Brain microvascular endothelial cell (primary cell): ENCODE results near the gene ELL2.

Experiments
- DNase-seq: peaks from one replicate; pipeline ENCODE4 v3.0.0-alpha.2; 2020
- H3K27ac ChIP-seq: fragments of 250-450 bp; sonication (Bioruptor Pico); 2 replicates; pipeline ENCODE4 v1.5.1; 2020; ENCODE audit warnings: mild to moderate bottlenecking, moderate library complexity
- H3K27me3 ChIP-seq: fragments of 250-450 bp; sonication (Bioruptor Pico); replicated peaks from 2 replicates; pipeline ENCODE4 v1.5.1; 2020; ENCODE audit warnings: mild to moderate bottlenecking
- H3K36me3 ChIP-seq: fragments of 250-450 bp; sonication (Bioruptor Pico); replicated peaks from 2 replicates; pipeline ENCODE4 v1.5.1; 2020; ENCODE audit warnings: mild to moderate bottlenecking
- H3K4me3 ChIP-seq: 2 replicates; pipeline ENCODE4 v1.5.1; 2011; ENCODE audit warnings: low read depth, mild to moderate bottlenecking, control low read depth, low read length, moderate library complexity
- CTCF ChIP-seq: IDR thresholded peaks from 2 replicates; pipeline ENCODE4 v1.5.1; 2011; ENCODE audit warnings: low read depth, mild to moderate bottlenecking, moderate library complexity, low read length, control low read depth, inconsistent platforms; ENCODE audit errors: missing control alignments
- in situ Hi-C: cut with HindIII; loops from 2 replicates; pipeline ENCODE4 v1.10.0; 2017; ENCODE audit warnings: low sequenced_read_pairs, low pct_ligation_motif_present

The ELL2 gene

GRCh38 chr5:95918421-95919006, 43.1 kb downstream of the ELL2 start:
- TF ChIP-seq CTCF = no peak
- Histone ChIP-seq H3K4me3 (no peak overlapping the region), H3K27me3 (no peaks in the 10 kb centered on the region), H3K27ac (no peak overlapping the region), H3K36me3 (peaks cover 6% of the 10 kb centered on the region)
- no peak for DNase-seq
- in situ Hi-C loops = no loop called here

- no peak for TF ChIP-seq CTCF
- Histone ChIP-seq H3K27ac (no peak overlapping the region), H3K36me3 (peaks cover 2% of the 10 kb centered on the region), H3K4me3 (no peak overlapping the region), H3K27me3 (no peaks in the 10 kb centered on the region)
- in situ Hi-C loops = no loop called here
- DNase-seq = no peak
Observed at GRCh38 chr5:95917207-95917606, 44.4 kb downstream of the ELL2 start.

GRCh38 chr5:95916687-95917085, 45.0 kb downstream of the ELL2 start:
- Histone ChIP-seq H3K27ac (no peak overlapping the region), H3K36me3 (peaks cover 2% of the 10 kb centered on the region), H3K27me3 (no peaks in the 10 kb centered on the region), H3K4me3 (no peak overlapping the region)
- TF ChIP-seq CTCF = no peak
- no peak for DNase-seq
- in situ Hi-C loops = no loop called here

- no peaks in the 10 kb centered on the region for H3K27me3 ChIP-seq
- no peak for TF ChIP-seq CTCF
- H3K27ac ChIP-seq = no peak overlapping the region
- in situ Hi-C loops = no loop called here
- no peak for DNase-seq
- H3K4me3 ChIP-seq = no peak overlapping the region
- H3K36me3 ChIP-seq = peaks cover 2% of the 10 kb centered on the region
Observed at GRCh38 chr5:95915999-95916686, 45.5 kb downstream of the ELL2 start.

- Histone ChIP-seq H3K36me3 (peaks cover 2% of the 10 kb centered on the region), H3K27ac (no peak overlapping the region), H3K27me3 (no peaks in the 10 kb centered on the region), H3K4me3 (no peak overlapping the region)
- DNase-seq = no peak
- no peak for TF ChIP-seq CTCF
- in situ Hi-C loops = no loop called here
Observed at GRCh38 chr5:95913663-95914062, 48.0 kb downstream of the ELL2 start.

- Histone ChIP-seq H3K27ac (no peak overlapping the region), H3K27me3 (no peaks in the 10 kb centered on the region), H3K4me3 (no peak overlapping the region), H3K36me3 (peaks cover 6% of the 10 kb centered on the region)
- TF ChIP-seq CTCF = no peak
- in situ Hi-C loops = no loop called here
- no peak for DNase-seq
Observed at GRCh38 chr5:95912029-95912428, 49.6 kb downstream of the ELL2 start.
